ENCODE measurements around the gene EFCAB9. TPM values are rescaled to one million over a fixed set of nuclear protein-coding genes. Genes with fewer than 3 reads are reported as not detected.

EFCAB9 gene
- not detected for total RNA-seq (2021; ENCODE audit: unreplicated experiment)
- not detected in 2 replicates for polyA plus RNA-seq (2012)
- Bru-seq, nascent RNA = not detected
- BruChase-seq, experiment 1, labeled RNA remaining after a 6-hour chase = not detected
- BruChase-seq, experiment 2, labeled RNA remaining after a 2-hour chase = not detected
- long read RNA-seq = 0 reads

DNA sequence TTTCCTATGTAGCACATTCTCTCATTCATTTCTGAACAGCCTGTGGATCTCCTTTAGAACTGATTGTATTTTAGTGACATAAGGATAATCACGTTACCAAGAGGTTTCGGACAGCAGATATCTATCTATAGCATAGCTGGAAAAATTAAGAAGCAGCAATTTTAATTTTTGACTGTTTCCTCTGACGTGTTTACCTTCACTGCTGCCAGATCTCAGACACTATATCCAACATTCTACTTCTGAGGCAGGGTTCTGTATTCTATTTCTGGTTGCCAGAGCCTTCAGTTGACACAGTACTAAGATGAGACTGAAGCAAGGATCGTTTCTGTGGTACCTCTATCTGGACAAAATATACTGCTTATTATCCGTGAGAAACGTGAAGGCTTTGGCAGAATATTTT is at the start of gene EFCAB9:
Gene EFCAB9 (plus strand): TSS at position 301 of the 400 bp plus-strand sequence. CDS start 1 bp downstream, at position 302.
- Histone ChIP-seq H3K4me2 (ENCODE audit: low read length) (no peak within 1 kb of the TSS), H4K20me1 (ENCODE audit: insufficient read depth) (no peaks in the 10 kb centered on the region), H3K79me2 (ENCODE audit: insufficient read depth, low read length) (no peaks in the 10 kb centered on the region), H3K27ac (ENCODE audit: low read depth, low read length) (no peak within 1 kb of the TSS), H3K4me1 (ENCODE audit: control insufficient read depth in 1 of 2, insufficient read depth in 2 of 2, low read length in 2 of 2) (peaks cover 0 to 2% of the 10 kb centered on the region in 2 experiments; a peak in 1 of 4 replicates), H3K4me3 (replicated peaks in 1 of 2; ENCODE audit: low read depth in 1 of 2, low read length in 2 of 2) (no peak within 1 kb of the TSS), H3K9ac (ENCODE audit: low read length) (no peak within 1 kb of the TSS), H3K9me2 (ENCODE audit: insufficient read depth) (no peaks in the 10 kb centered on the region), H3K27me3 (ENCODE audit: insufficient read depth, low read length) (no peaks in the 10 kb centered on the region), H3K36me3 (ENCODE audit: control insufficient read depth in 1 of 2, insufficient read depth in 2 of 2, low read length in 2 of 2) (no peaks in the 10 kb centered on the region), H3K9me3 (ENCODE audit: control insufficient read depth in 1 of 2, insufficient read depth in 1 of 2, low read depth in 1 of 2, low read length in 2 of 2) (no peaks in the 10 kb centered on the region), H2AFZ (ENCODE audit: low read depth, low read length, poor library complexity, severe bottlenecking) (no peak within 1 kb of the TSS)
- ChIA-PET RAD21 (ENCODE audit: low non-redundant PET in 1 of 2, low total read pairs in 2 of 2, uncharacterized antibody in 2 of 2, unreplicated experiment in 2 of 2) (no interaction called here), POLR2A (no interaction called here), CTCF (no interaction called here)
- intact Hi-C loops (cut with micrococcal nuclease) = no loop called here
- ATAC-seq (no peak), DNase-seq (ENCODE audit: low read depth, low spot score) (no peak)
- BruUV-seq (replicated peaks) = no TSS peak
- no peak for TF ChIP-seq ATF3 (IDR thresholded peaks at IDR 0.05)
- no peak for TF ChIP-seq ZNF274 (IDR thresholded peaks at IDR 0.05; ENCODE audit: low read depth, low read length)
- TF ChIP-seq CBX3 (IDR thresholded peaks at IDR 0.05; ENCODE audit: low read depth) = no peak
- TF ChIP-seq, protein P1, sequence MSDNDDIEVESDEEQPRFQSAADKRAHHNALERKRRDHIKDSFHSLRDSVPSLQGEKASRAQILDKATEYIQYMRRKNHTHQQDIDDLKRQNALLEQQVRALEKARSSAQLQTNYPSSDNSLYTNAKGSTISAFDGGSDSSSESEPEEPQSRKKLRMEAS (IDR thresholded peaks at IDR 0.05) = no peak
- TF ChIP-seq, protein P2, sequence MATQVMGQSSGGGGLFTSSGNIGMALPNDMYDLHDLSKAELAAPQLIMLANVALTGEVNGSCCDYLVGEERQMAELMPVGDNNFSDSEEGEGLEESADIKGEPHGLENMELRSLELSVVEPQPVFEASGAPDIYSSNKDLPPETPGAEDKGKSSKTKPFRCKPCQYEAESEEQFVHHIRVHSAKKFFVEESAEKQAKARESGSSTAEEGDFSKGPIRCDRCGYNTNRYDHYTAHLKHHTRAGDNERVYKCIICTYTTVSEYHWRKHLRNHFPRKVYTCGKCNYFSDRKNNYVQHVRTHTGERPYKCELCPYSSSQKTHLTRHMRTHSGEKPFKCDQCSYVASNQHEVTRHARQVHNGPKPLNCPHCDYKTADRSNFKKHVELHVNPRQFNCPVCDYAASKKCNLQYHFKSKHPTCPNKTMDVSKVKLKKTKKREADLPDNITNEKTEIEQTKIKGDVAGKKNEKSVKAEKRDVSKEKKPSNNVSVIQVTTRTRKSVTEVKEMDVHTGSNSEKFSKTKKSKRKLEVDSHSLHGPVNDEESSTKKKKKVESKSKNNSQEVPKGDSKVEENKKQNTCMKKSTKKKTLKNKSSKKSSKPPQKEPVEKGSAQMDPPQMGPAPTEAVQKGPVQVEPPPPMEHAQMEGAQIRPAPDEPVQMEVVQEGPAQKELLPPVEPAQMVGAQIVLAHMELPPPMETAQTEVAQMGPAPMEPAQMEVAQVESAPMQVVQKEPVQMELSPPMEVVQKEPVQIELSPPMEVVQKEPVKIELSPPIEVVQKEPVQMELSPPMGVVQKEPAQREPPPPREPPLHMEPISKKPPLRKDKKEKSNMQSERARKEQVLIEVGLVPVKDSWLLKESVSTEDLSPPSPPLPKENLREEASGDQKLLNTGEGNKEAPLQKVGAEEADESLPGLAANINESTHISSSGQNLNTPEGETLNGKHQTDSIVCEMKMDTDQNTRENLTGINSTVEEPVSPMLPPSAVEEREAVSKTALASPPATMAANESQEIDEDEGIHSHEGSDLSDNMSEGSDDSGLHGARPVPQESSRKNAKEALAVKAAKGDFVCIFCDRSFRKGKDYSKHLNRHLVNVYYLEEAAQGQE (IDR thresholded peaks at IDR 0.05; ENCODE audit: low read depth) = no peak
- TF ChIP-seq SP1 (IDR thresholded peaks at IDR 0.05; ENCODE audit: low read depth) = no peak
- TF ChIP-seq POLR2A (IDR thresholded peaks at IDR 0.05; ENCODE audit: borderline replicate concordance, extremely low read depth, insufficient read depth, insufficient read length) = no peak
- no peak for TF ChIP-seq RAD21 (IDR thresholded peaks at IDR 0.05; ENCODE audit: low read depth)
- no peak for TF ChIP-seq TCF7L2 (IDR thresholded peaks at IDR 0.05; ENCODE audit: borderline replicate concordance, extremely low read depth, insufficient read depth, insufficient read length)
- no peak for TF ChIP-seq CEBPB (IDR thresholded peaks at IDR 0.05; ENCODE audit: low read depth)
- no peak for TF ChIP-seq ZFX (IDR thresholded peaks at IDR 0.05)
- TF ChIP-seq SIN3A (IDR thresholded peaks at IDR 0.05; ENCODE audit: low read depth) = no peak
- no peak for TF ChIP-seq FOSL1 (IDR thresholded peaks at IDR 0.05; ENCODE audit: low read depth)
- TF ChIP-seq EZH2 (IDR thresholded peaks at IDR 0.05) = no peak
- no peak for TF ChIP-seq EGR1 (IDR thresholded peaks at IDR 0.05; ENCODE audit: low read depth)
- TF ChIP-seq POLR2AphosphoS5 (IDR thresholded peaks at IDR 0.05; ENCODE audit: low read depth, low read length) = no peak
- TF ChIP-seq YY1 (IDR thresholded peaks at IDR 0.05; ENCODE audit: extremely low read depth, insufficient replicate concordance, low read depth, low read length) = no peak
- TF ChIP-seq JUND (IDR thresholded peaks at IDR 0.05) = no peak
- TF ChIP-seq EZH2phosphoT487 (IDR thresholded peaks at IDR 0.05; ENCODE audit: borderline replicate concordance) = no peak
